Stomach smooth muscle (tissue), 2 donors: ENCODE results near the gene GLUL.

Experiments used
- H3K27ac ChIP-seq: one replicate; pipeline ENCODE4 v1.7.0; 2013; ENCODE audit warnings: mild to moderate bottlenecking, low read length, inconsistent platforms
- H3K27me3 ChIP-seq, 2 donors: one replicate each; pipeline ENCODE4 v1.7.0; 2013; ENCODE audit warnings: low read length in 2 of 2; ENCODE audit not compliant: insufficient read depth in 2 of 2, control insufficient read depth in 1 of 2
- H3K36me3 ChIP-seq, 2 donors: one replicate each; pipeline ENCODE4 v1.7.0; 2013; ENCODE audit warnings: low read length in 2 of 2; ENCODE audit not compliant: control insufficient read depth in 2 of 2, insufficient read depth in 2 of 2
- H3K4me1 ChIP-seq: one replicate; pipeline ENCODE4 v1.7.0; 2013; ENCODE audit warnings: low read length; ENCODE audit not compliant: control insufficient read depth, insufficient read depth
- H3K4me3 ChIP-seq, 2 donors: one replicate each; pipeline ENCODE4 v1.7.0; 2013; ENCODE audit warnings: low read length in 2 of 2
- H3K9ac ChIP-seq, 2 donors: one replicate each; pipeline ENCODE4 v1.7.0; 2013; ENCODE audit warnings: low read length in 2 of 2, mild to moderate bottlenecking in 1 of 2
- H3K9me3 ChIP-seq, 2 donors: one replicate each; pipeline ENCODE4 v1.7.0; 2013; ENCODE audit warnings: low read length in 2 of 2; ENCODE audit not compliant: control insufficient read depth in 2 of 2
- donor health status: healthy.
- donor health status: Pancreatic carcinoma.

GLUL gene

DNA sequence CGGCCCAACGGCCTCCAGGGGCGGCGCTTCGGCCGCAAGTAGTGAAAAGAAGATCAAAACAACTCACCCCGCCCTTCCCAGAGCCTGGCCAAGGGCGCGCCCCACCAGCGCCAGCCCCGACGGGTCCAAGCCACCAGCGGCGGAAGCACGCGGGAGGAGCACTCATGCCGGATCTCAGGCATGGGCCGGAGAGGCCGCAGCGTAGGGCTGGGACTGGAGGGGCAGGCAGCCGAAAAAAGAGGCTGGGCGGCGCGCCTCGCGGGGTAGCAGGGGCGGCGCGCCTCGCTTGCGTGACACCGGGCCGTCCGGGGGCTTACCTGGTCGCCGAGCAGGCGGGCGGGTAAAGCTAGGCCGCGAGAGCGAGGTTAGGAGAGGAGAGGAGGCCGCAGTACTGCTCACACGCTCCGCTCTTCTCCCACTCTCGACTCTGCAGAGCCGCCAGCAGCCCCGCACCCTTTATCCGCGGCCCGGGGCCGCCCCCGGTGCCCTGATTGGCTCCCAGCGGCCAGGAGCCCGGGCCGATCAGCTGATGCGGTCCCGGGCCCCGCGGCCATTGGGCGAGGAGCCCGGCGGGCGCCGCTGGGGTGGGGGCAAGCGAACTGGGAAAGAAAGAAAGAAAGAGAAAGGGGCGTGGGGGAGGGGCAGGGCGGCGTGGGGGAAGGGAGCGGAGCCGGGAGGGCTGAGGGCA, at the start of gene GLUL:
GLUL (minus strand) TSS at position 429 of the 688 bp plus-strand sequence. CDS start 3,053 bp downstream, outside the sequence.
- Histone ChIP-seq H3K36me3 (peaks cover 16 to 21% of the 10 kb centered on the region in 2 donors), H3K4me3 (peak within 1 kb of the TSS; percentile 85 to 97), H3K27me3 (no peaks in the 10 kb centered on the region), H3K4me1 (peaks cover 14% of the 10 kb centered on the region), H3K9me3 (no peaks in the 10 kb centered on the region), H3K9ac (peak within 1 kb of the TSS; percentile 90 to 91), H3K27ac (peak within 1 kb of the TSS; percentile 95)

DNA sequence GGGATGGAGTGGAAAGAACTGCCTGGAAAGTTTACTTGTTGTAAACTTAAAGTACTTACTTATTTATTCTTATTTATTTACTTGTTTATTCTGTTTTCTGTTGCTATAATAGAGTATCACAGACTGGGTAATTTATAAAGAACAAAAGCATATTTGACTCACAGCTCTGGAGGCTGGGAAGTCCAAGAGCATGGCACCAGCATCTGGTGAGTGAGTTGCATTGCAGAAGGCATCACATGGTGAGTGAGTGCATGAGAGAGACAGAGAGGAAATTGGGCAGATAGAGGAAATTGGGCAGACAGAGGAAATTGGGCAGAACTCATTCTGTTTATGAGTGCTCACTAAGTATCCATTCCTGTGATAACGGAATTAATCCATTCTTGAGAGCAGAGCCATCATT, 46.7 kb upstream of the GLUL start:
- Histone ChIP-seq H3K4me1 (no peaks in the 10 kb centered on the region), H3K36me3 (no peaks in the 10 kb centered on the region), H3K9ac (no peak overlapping the region), H3K4me3 (no peak overlapping the region), H3K27me3 (peaks cover 0 to 2% of the 10 kb centered on the region in 2 donors), H3K9me3 (peaks cover 0 to 4% of the 10 kb centered on the region in 2 donors), H3K27ac (no peak overlapping the region)

DNA sequence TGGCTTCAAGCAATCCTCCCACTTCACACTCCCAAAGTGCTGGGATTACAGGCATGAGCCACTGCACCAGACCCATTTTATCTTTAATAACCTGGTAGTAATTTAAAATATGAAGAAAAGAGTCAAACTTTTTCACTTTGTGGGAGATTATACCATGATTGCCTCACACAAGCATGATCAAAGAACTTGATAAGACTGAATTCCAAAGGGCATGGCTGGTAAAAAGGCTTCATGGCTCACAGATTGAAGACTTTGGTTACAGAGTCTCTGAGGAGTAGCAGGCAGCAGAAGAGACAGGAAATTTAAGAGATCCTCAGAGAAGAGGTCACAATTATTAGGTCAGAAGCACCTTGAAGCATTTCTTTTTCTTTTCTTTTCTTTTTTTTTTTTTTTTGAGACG, 42.0 kb upstream of the GLUL start:
- no peak overlapping the region for H3K4me3 ChIP-seq
- no peak overlapping the region for H3K9ac ChIP-seq
- peaks cover 0 to 4% of the 10 kb centered on the region in 2 donors for H3K9me3 ChIP-seq
- no peaks in the 10 kb centered on the region for H3K4me1 ChIP-seq
- H3K27ac ChIP-seq, result no peak overlapping the region
- no peaks in the 10 kb centered on the region for H3K27me3 ChIP-seq
- no peaks in the 10 kb centered on the region for H3K36me3 ChIP-seq

DNA sequence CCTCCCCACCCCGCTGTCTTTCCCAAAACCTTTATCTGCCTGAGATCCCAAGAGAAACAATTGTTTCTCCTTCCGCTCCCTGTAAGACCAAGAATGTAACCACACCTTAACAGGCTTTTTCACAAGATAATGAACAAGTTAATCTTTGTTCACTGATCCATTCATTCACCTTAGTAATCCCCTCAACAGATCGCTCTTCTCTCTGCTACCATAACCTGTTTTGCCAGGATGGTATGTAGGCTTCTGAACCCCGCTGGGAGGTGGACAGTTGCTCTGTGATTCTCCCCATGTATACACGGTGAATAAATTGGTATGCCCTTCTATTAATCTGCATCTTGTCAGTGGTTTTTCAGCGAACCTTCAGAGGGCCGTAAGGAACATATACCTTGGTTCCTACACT, 39.7 kb upstream of the GLUL start:
- Histone ChIP-seq H3K9me3 (no peaks in the 10 kb centered on the region), H3K36me3 (no peaks in the 10 kb centered on the region), H3K27me3 (no peaks in the 10 kb centered on the region), H3K9ac (no peak overlapping the region), H3K4me1 (no peaks in the 10 kb centered on the region), H3K4me3 (no peak overlapping the region), H3K27ac (no peak overlapping the region)

DNA sequence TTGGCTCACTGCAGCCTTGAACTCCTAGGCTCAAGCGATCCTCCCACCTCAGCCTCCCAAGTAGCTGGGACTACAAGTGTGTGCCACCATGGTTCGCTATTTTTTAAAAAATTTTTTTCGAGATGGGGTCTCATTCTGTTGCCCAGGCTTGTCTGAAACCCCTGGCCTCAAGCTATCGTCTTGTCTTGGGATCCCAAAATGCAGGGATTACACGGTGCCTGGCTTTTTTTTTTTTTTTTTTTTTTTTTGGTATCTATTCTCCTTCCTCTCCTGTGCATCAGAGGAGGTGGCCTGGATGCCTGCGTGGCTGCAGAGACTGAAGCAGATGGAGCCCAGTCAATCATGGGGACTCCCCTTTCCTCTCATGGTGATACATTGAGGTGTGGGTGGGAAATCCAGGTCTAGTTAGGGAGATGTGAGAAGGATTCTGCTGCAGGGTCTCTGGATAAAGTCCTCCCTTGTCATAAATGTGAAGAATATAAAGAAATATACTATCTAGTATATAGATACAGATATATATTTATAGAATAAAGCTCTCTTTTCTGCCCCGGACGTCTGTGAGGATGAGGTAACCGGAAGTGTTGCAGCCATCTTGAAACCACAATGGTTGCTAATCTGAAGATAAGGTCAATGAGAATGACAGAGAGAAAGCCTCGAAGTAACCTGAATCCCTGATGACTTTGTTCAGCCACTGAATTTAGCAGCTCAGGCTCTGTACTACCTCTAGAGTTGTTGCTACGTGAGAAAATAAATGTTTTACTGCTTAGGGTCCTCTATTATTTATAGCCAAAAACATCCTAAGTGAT, 38.9 kb upstream of the GLUL start:
- no peaks in the 10 kb centered on the region for H3K36me3 ChIP-seq
- no peak overlapping the region for H3K27ac ChIP-seq
- no peaks in the 10 kb centered on the region for H3K9me3 ChIP-seq
- no peaks in the 10 kb centered on the region for H3K27me3 ChIP-seq
- H3K4me3 ChIP-seq, result no peak overlapping the region
- H3K9ac ChIP-seq, result no peak overlapping the region
- no peaks in the 10 kb centered on the region for H3K4me1 ChIP-seq

DNA sequence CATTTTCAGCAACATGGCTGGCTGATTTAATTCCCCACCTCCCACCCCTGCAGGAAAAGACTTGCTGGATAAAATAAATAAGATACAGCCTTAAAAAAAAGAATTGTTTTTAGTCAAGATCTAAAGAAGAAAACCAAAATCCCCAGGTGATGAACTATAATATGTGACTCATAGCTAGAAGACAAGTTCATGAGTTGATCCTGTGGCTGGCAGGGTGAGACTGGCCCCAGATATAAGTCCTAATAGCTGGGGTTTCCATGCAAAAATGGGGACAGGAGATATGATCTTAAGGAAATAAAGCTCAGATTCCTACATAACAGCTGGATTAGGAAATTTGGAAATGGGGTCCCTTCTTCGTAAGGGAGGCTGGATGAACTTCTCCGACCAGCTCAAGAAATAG, 36.5 kb upstream of the GLUL start:
- H3K27me3 ChIP-seq, result no peaks in the 10 kb centered on the region
- no peak overlapping the region for H3K27ac ChIP-seq
- no peaks in the 10 kb centered on the region for H3K36me3 ChIP-seq
- no peaks in the 10 kb centered on the region for H3K4me1 ChIP-seq
- H3K9ac ChIP-seq, result no peak overlapping the region
- no peak overlapping the region for H3K4me3 ChIP-seq
- no peaks in the 10 kb centered on the region for H3K9me3 ChIP-seq

DNA sequence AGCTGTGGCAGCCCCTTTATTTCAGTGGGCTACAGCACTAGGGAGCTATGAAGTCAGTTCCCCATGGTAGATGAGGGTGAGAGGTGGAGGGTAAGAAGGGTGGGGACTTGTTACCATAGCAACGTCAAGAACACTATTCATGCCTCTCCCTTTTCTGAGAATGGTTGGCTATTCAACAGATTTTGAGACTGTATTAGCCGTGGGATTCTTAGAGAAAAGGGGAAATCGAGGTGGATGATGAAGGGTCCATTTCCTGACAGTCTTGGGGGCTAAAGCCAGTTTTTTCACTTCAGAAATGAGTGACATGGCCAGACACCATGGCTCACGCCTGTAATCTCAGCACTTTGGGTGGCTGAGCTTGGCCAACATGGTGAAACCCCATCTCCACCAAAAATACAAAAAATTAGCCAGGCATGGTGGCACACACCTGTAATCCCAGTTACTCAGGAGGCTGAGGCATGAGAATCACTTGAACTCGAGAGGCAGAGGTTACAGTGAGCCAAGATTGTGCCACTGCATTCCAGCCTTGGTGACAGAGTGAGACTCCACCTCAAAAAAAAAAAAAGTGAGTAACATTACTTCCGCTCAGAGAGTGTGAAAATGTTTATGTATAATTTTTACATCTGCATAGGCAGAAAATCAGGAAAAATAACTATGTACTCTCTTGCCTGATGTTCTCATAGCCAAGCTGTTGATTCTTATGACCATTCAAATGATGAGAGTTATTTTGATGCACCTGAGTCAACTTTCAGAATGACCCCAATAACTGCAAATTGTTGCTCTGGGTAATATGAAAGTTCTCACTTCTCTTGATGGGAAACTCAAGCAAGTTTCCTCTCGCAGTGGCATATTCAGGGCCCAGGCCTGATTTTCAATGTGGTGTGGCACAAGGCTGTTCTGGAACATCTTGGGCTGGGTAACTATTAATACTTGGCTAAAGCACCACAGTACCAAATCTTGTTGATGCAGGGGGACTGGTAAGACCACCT, 35.1 kb upstream of the GLUL start:
- H3K4me3 ChIP-seq, result no peak overlapping the region
- H3K4me1 ChIP-seq, result no peaks in the 10 kb centered on the region
- H3K27me3 ChIP-seq, result no peaks in the 10 kb centered on the region
- no peak overlapping the region for H3K27ac ChIP-seq
- no peaks in the 10 kb centered on the region for H3K36me3 ChIP-seq
- no peaks in the 10 kb centered on the region for H3K9me3 ChIP-seq
- no peak overlapping the region for H3K9ac ChIP-seq

DNA sequence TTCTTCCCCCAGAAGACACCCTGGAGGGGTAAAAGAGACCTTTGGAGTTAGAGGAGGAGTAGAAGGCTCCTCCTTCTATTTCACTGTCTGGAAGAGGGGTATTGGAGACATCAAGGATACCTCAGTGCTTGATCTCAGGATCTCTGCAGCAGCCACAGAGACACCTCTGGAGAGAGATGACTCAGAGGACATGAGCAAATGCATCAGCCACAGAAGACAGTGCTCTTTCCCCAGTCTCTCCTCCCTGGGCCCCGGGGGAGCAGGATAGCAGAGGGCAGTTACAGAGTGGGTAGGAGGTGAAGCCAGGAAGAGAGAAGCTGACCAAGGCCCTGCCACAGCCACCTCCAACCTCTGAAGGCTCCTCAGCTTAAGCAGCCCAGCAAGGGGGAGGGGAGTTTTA, 24.2 kb upstream of the GLUL start:
- no peak overlapping the region for H3K9ac ChIP-seq
- H3K27me3 ChIP-seq, result peaks cover 0 to 2% of the 10 kb centered on the region in 2 donors
- H3K27ac ChIP-seq, result no peak overlapping the region
- H3K4me1 ChIP-seq, result no peaks in the 10 kb centered on the region
- H3K9me3 ChIP-seq, result no peaks in the 10 kb centered on the region
- no peak overlapping the region for H3K4me3 ChIP-seq
- no peaks in the 10 kb centered on the region for H3K36me3 ChIP-seq

DNA sequence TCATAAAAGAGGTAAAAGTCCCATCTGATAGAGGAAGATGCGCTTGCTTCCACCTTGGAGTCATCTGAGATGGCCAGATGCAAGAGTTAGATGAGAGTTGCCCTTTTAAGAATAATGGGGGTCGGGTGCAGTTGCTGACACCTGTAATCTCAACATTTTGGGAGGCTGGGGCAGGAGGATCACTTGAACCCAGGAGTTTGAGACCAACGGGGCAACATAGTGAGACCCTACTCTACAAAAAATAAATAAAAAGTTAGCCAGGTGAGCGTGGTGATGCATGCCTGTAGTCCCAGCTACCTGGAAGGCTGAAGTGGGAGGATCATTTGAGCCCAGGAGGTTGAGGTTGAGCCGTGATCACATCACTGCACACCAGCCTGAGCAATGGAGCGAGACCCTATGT, 22.4 kb upstream of the GLUL start:
- H3K4me1 ChIP-seq, result peaks cover 3% of the 10 kb centered on the region
- H3K27ac ChIP-seq, result no peak overlapping the region
- H3K27me3 ChIP-seq, result peaks cover 0 to 2% of the 10 kb centered on the region in 2 donors
- no peaks in the 10 kb centered on the region for H3K9me3 ChIP-seq
- no peak overlapping the region for H3K4me3 ChIP-seq
- H3K36me3 ChIP-seq, result no peaks in the 10 kb centered on the region
- H3K9ac ChIP-seq, result no peak overlapping the region

DNA sequence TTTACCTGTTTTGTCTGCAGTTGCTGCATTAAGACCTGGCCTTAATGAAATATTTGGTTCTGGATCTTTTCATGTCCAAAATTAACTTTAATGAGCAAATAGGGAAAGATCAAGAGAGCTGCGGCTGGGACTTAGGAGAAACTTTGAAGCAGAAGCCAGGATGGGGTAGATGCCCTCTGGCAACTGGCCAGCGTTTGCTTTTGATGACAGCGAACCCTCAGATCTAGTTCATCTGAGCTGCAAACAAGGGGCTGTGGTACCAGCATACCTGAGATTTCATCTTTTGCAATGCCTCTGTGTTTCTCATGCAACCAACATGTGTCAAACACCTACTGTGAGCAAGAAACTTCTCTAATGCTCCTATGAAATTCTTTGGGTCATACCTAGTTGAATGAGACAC, 21.9 kb upstream of the GLUL start:
- Histone ChIP-seq H3K4me3 (no peak overlapping the region), H3K27ac (no peak overlapping the region), H3K9ac (no peak overlapping the region), H3K27me3 (peaks cover 0 to 2% of the 10 kb centered on the region in 2 donors), H3K4me1 (peaks cover 3% of the 10 kb centered on the region), H3K36me3 (no peaks in the 10 kb centered on the region), H3K9me3 (no peaks in the 10 kb centered on the region)
